PC-3 (cell line): ENCODE data around the gene ZNF638. TPM values are rescaled to one million over a fixed set of nuclear protein-coding genes. Genes with fewer than 3 reads are reported as not detected.

ENCODE experiments used
- ATAC-seq: fragments of 200-7000 bp; cut with Tn5 transposase; 2 replicates; pipeline ENCODE4 v1.9.1; 2020; ENCODE audit warnings: mild to moderate bottlenecking, moderate library complexity
- BruUV-seq: library from RNA; stranded (reverse); fragments of 400-500 nt; replicated peaks from 2 replicates; lab custom pipeline; 2021; lab: Mats Ljungman, UMichigan
- CTCF ChIA-PET: fragments of 300-600 bp; sonication (Branson Sonifier 250); formaldehyde crosslinking; loops from one replicate; lab custom pipeline; 2022; ENCODE audit warnings: antibody characterized with exemption; lab: Charles Lee
- POLR2A ChIA-PET: fragments of 300-600 bp; sonication (Branson Sonifier 250); formaldehyde crosslinking; loops from one replicate; lab custom pipeline; 2022; ENCODE audit warnings: antibody characterized with exemption; ENCODE audit not compliant: unreplicated experiment; lab: Charles Lee
- DNase-seq: peaks from one replicate; pipeline ENCODE4 v3.0.0-alpha.2; 2015
- H2AFZ ChIP-seq: fragments of 300-600 bp; sonication (generic); 2 replicates; pipeline ENCODE4 v1.6.0; 2016; ENCODE audit warnings: antibody characterized with exemption, low read length
- H3F3A ChIP-seq: fragments of 300-600 bp; sonication (generic); one replicate; pipeline ENCODE4 v1.6.0; 2017; ENCODE audit warnings: antibody characterized with exemption, low read length, control low read depth, mild to moderate bottlenecking; ENCODE audit not compliant: unreplicated experiment
- H3K27ac ChIP-seq: fragments of 300-600 bp; sonication (generic); 2 replicates; pipeline ENCODE4 v1.5.1; 2016; ENCODE audit warnings: mild to moderate bottlenecking, low read length
- H3K27me3 ChIP-seq: fragments of 300-600 bp; sonication (generic); 2 replicates; pipeline ENCODE4 v1.6.1; 2016; ENCODE audit warnings: low read length, mixed read lengths
- H3K36me3 ChIP-seq: fragments of 300-600 bp; sonication (generic); 2 replicates; pipeline ENCODE4 v1.6.1; 2016; ENCODE audit warnings: low read depth, mixed run types, low read length, mixed read lengths
- H3K4me1 ChIP-seq: fragments of 300-600 bp; sonication (generic); 2 replicates; pipeline ENCODE4 v1.5.1; 2016; ENCODE audit warnings: low read length; ENCODE audit not compliant: insufficient read depth
- H3K4me2 ChIP-seq: fragments of 300-600 bp; sonication (generic); 2 replicates; pipeline ENCODE4 v1.6.0; 2016; ENCODE audit warnings: low read length
- H3K4me3 ChIP-seq: fragments of 300-600 bp; sonication (generic); 2 replicates; pipeline ENCODE4 v1.5.1; 2016; ENCODE audit warnings: mild to moderate bottlenecking, low read length, mixed read lengths
- H3K79me2 ChIP-seq: fragments of 300-600 bp; sonication (generic); 2 replicates; pipeline ENCODE4 v1.6.1; 2017; ENCODE audit warnings: low read length, mixed read lengths
- H3K9ac ChIP-seq: fragments of 300-600 bp; sonication (generic); 2 replicates; pipeline ENCODE4 v1.6.0; 2016; ENCODE audit warnings: mild to moderate bottlenecking, low read length
- H3K9me2 ChIP-seq: fragments of 300-600 bp; sonication (generic); replicated peaks from 2 replicates; pipeline ENCODE4 v1.6.1; 2016; ENCODE audit warnings: mixed run types, low read length, mixed read lengths
- H3K9me3 ChIP-seq: fragments of 300-600 bp; sonication (generic); 2 replicates; pipeline ENCODE4 v1.6.1; 2016; ENCODE audit warnings: low read length, mixed read lengths
- H4K20me1 ChIP-seq: fragments of 300-600 bp; sonication (generic); 2 replicates; pipeline ENCODE4 v1.6.1; 2016; ENCODE audit warnings: low read length, mixed read lengths
- EZH2 ChIP-seq: fragments of 300-600 bp; sonication (generic); IDR thresholded peaks from one replicate; pipeline ENCODE4 v1.6.1; 2017; ENCODE audit warnings: antibody characterized with exemption, mild to moderate bottlenecking, low read length; ENCODE audit not compliant: unreplicated experiment
- EZH2phosphoT487 ChIP-seq: fragments of 300-600 bp; sonication (generic); IDR thresholded peaks from 2 replicates; pipeline ENCODE4 v1.6.1; 2018; ENCODE audit warnings: mild to moderate bottlenecking, antibody characterized with exemption, low read length, borderline replicate concordance
- intact Hi-C: fragments of 100-400 bp; cut with micrococcal nuclease; formaldehyde crosslinking; loops from 2 replicates; pipeline ENCODE4 v1.9.0; 2023
- total RNA-seq: library from RNA; depleted of rRNA; stranded (reverse); fragments of >200 nt; gene quantifications from 2 replicates; pipeline ENCODE4 v1.2.3, GENCODE V29; 2014
- TF ChIP-seq, protein P1 (sequence below): fragments of 300-600 bp; sonication (generic); conservative IDR thresholded peaks from 2 replicates; pipeline ENCODE4 v1.5.1; 2017; ENCODE audit warnings: antibody characterized with exemption, low read depth, mild to moderate bottlenecking, low read length

ZNF638 gene
- total RNA-seq, 1 experiment from 2014 or later: 93.2 TPM

DNA sequence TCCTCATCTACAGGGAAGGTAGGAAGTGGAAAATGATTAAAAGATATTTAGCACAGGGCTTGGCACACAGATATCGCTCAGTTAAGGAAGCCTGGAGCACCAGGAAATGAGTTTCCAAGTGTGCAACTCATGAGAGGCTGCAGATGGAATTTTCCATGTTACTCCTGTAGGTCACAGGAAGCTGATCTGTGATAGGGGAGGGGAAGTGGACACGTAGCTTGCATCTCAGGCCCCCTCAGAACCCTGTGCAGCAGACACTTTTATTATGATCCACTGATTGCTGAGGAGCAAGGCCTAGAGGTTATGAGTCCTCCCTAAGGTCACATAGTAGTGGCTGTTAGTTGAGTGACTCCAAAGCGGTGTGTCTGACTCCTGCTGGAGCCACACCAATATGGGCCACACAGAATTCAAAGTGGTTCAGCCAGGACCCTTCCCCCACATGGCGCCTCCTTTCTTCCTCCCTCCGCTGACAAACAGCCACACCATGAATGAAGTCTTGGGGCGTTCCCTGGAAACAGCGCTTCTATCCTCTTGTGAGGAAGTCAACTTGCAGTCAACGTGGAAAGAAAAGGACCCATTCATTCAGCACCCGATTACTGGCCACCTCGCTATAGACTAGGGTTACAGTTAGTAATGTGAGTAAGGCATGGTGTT lies 143.3 kb downstream of the ZNF638 start:
- Histone ChIP-seq H3K27ac (no peak overlapping the region), H3K9me3 (no peaks in the 10 kb centered on the region)
- intact Hi-C loops: no loop called here

DNA sequence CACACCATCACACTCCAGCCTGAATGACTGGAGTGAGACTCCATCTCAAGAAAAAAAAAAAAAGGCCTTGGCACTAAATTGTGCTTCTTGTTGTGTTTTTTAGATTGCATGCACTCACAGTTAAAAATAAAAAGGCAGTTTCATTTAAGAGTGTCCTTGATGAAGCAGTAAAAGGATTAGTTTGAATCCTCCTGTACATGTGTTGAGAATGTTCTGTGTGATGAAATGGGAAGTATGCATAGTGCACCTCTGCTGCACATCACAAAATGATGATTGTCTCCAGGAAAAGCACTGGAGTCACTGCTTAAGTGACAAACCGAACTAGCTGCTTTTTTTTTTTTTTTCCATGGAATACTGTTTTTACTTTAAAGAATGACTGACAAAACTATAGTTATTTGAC lies 144.9 kb downstream of the ZNF638 start:
- Histone ChIP-seq H3K9me2 (no peaks in the 10 kb centered on the region), H3K4me1 (peaks cover 26% of the 10 kb centered on the region), H3F3A (no peaks in the 10 kb centered on the region), H3K4me2 (no peak overlapping the region), H3K79me2 (no peaks in the 10 kb centered on the region), H2AFZ (no peak overlapping the region), H3K27ac (no peak overlapping the region), H3K9me3 (no peaks in the 10 kb centered on the region), H3K27me3 (no peaks in the 10 kb centered on the region), H3K36me3 (no peaks in the 10 kb centered on the region), H4K20me1 (no peaks in the 10 kb centered on the region), H3K4me3 (no peak overlapping the region), H3K9ac (no peak overlapping the region)
- CTCF ChIA-PET: interaction anchor here (0.6 kb wide), 1 partner anchor 31 kb away, joined by 3 read pairs; no protein-coding TSS in a partner anchor
- no peak for ATAC-seq
- POLR2A ChIA-PET: no interaction called here
- intact Hi-C loops: no loop called here
- TF ChIP-seq EZH2phosphoT487 (no peak), EZH2 (no peak)
- TF ChIP-seq, protein P1, sequence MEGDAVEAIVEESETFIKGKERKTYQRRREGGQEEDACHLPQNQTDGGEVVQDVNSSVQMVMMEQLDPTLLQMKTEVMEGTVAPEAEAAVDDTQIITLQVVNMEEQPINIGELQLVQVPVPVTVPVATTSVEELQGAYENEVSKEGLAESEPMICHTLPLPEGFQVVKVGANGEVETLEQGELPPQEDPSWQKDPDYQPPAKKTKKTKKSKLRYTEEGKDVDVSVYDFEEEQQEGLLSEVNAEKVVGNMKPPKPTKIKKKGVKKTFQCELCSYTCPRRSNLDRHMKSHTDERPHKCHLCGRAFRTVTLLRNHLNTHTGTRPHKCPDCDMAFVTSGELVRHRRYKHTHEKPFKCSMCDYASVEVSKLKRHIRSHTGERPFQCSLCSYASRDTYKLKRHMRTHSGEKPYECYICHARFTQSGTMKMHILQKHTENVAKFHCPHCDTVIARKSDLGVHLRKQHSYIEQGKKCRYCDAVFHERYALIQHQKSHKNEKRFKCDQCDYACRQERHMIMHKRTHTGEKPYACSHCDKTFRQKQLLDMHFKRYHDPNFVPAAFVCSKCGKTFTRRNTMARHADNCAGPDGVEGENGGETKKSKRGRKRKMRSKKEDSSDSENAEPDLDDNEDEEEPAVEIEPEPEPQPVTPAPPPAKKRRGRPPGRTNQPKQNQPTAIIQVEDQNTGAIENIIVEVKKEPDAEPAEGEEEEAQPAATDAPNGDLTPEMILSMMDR: no peak
- no TSS peak for BruUV-seq
- DNase-seq: no peak

More for the DNA sequence above, 143.3 kb downstream of the ZNF638 start:
- no peaks in the 10 kb centered on the region for H3K27me3 ChIP-seq
- POLR2A ChIA-PET: no interaction called here
- TF ChIP-seq, protein P1: no peak
- TF ChIP-seq EZH2phosphoT487 (no peak), EZH2 (no peak)
- H3F3A ChIP-seq: no peaks in the 10 kb centered on the region
- CTCF ChIA-PET: no interaction called here
- H4K20me1 ChIP-seq: no peaks in the 10 kb centered on the region
- H3K9me2 ChIP-seq: no peaks in the 10 kb centered on the region
- H3K79me2 ChIP-seq: no peaks in the 10 kb centered on the region
- no peak for DNase-seq
- H3K36me3 ChIP-seq: no peaks in the 10 kb centered on the region
- no peak overlapping the region for H2AFZ ChIP-seq
- peaks cover 33% of the 10 kb centered on the region for H3K4me1 ChIP-seq
- H3K4me3 ChIP-seq: no peak overlapping the region
- no peak for ATAC-seq
- no peak overlapping the region for H3K9ac ChIP-seq
- BruUV-seq: no TSS peak
- no peak overlapping the region for H3K4me2 ChIP-seq

DNA sequence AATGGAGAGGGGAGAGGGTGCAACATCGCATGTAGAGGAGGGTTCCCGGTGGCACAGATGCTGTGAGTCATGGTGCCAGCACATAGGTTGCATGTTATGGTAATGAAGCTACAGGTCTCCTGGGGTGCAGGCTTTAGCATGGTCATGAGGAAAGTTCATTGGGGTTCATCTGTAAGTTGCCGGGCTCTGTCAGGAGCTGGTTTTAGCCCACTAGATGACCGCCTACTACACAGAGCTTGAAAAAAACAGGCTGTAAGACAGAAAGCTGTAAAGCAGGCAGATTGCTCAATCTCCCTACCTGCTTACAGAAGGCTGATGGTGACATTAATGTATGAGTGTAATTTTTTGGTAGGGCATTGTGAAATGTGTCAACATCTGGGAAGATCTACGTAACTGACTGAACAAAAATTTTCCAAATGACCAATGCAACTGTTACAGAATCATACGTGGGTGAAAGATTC lies 145.7 kb downstream of the ZNF638 start:
- H3K4me3 ChIP-seq: no peak overlapping the region
- H3K36me3 ChIP-seq: no peaks in the 10 kb centered on the region
- POLR2A ChIA-PET: no interaction called here
- DNase-seq (peak; percentile 40), ATAC-seq (no peak)
- no peak overlapping the region for H3K27ac ChIP-seq
- intact Hi-C loops: no loop called here
- H3K9me2 ChIP-seq: no peaks in the 10 kb centered on the region
- no peaks in the 10 kb centered on the region for H4K20me1 ChIP-seq
- BruUV-seq: no TSS peak
- TF ChIP-seq EZH2phosphoT487: no peak
- TF ChIP-seq EZH2: no peak
- TF ChIP-seq, protein P1: no peak
- peaks cover 19% of the 10 kb centered on the region for H3K4me1 ChIP-seq
- H2AFZ ChIP-seq: no peak overlapping the region
- H3K79me2 ChIP-seq: no peaks in the 10 kb centered on the region
- H3K4me2 ChIP-seq: no peak overlapping the region
- H3K9me3 ChIP-seq: no peaks in the 10 kb centered on the region
- H3F3A ChIP-seq: no peaks in the 10 kb centered on the region
- H3K9ac ChIP-seq: no peak overlapping the region
- CTCF ChIA-PET: no interaction called here
- no peaks in the 10 kb centered on the region for H3K27me3 ChIP-seq
